Measurements from ENCODE around the gene SIGMAR1. TPM values are rescaled to one million over a fixed set of nuclear protein-coding genes. Genes with fewer than 3 reads are reported as not detected.

SIGMAR1 gene
- total and polyA plus RNA-seq, 2 of the 4 experiments (the other 2 are of a cell fraction), result 44.6 to 88.9 TPM

DNA sequence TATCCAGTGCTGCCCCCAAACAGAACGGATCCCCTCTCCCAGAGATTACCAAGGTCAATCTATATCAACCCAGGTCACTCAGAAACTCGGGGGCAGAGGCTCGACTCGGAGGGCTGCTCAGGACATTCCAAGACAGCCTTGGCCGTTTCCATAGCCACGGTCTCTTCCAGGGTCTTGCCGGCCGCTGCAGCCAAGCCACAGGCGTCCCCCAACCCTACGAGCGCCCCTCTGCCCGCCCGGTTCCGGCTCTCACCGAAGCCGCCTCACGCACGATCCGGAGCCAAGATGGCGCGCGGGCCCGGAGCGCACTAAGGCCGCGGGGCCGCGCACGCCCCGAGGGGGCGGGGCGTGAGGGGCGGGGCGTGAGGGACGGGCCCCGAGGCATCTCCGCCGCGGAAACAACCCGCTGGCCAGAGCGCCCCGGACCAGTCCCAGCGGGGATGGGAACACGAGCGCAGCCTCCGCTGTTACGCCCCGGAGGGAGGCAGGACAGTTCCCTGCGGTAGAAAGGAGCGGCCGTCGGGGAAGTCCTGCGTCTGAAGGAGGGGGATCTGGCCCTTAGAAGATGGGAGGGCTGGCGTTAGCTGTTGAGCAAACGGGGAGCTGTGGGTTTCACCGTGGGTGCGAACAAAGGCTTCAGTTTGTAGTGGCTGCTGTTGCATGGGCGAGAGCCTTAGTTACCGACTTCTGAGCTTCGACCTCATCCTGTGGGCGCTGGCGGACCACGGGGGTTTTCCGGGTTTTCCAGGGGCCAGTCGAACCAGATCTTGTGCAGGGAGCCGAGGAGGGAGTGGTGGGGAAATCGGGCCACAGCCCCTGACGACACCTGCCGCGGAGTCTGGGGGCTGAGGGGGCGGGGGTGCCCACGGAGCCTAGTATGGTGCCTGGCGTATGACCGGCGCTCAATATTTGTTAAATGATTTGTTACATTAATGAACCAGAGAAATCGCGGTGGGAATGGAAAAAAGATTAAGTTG is 25.5 kb downstream of the SIGMAR1 start, which contains the start of gene RPP25L (continued):
- TF ChIP-seq, protein P1, sequence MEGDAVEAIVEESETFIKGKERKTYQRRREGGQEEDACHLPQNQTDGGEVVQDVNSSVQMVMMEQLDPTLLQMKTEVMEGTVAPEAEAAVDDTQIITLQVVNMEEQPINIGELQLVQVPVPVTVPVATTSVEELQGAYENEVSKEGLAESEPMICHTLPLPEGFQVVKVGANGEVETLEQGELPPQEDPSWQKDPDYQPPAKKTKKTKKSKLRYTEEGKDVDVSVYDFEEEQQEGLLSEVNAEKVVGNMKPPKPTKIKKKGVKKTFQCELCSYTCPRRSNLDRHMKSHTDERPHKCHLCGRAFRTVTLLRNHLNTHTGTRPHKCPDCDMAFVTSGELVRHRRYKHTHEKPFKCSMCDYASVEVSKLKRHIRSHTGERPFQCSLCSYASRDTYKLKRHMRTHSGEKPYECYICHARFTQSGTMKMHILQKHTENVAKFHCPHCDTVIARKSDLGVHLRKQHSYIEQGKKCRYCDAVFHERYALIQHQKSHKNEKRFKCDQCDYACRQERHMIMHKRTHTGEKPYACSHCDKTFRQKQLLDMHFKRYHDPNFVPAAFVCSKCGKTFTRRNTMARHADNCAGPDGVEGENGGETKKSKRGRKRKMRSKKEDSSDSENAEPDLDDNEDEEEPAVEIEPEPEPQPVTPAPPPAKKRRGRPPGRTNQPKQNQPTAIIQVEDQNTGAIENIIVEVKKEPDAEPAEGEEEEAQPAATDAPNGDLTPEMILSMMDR (conservative IDR thresholded peaks at IDR 0.05; ENCODE audit: low read depth, low read length), result no peak
- no peak for TF ChIP-seq MXI1 (IDR thresholded peaks at IDR 0.05; ENCODE audit: borderline replicate concordance, low read depth, low read length)

Measured in IMR-90 (cell line).